Stimulated activated CD4-positive, alpha-beta T cell treated with anti-CD3 and anti-CD28 coated beads, TNF-alpha, amount 100 ng/mL, for 24 hours (primary cell): ENCODE results near the gene OCRL.

Experiments
- DNase-seq, 3 experiments: peaks; one replicate each; pipeline ENCODE4 v3.0.0-alpha.2; 2020; ENCODE audit warnings: low read depth in 3 of 3

Gene OCRL

GRCh38 chrX:129634541-129634940 lies 94.5 kb downstream of the OCRL start:
- DNase-seq = no peak

- no peak for DNase-seq
Measured at GRCh38 chrX:129636175-129636681, 96.2 kb downstream of the OCRL start.

GRCh38 chrX:129637217-129638109 lies 97.4 kb downstream of the OCRL start:
- DNase-seq = peak; percentile 50 to 65 (median 57)

- no peak for DNase-seq
Measured at GRCh38 chrX:129638917-129639316, 98.9 kb downstream of the OCRL start.

- DNase-seq = no peak
Measured at GRCh38 chrX:129640737-129641136, 100.7 kb downstream of the OCRL start.

GRCh38 chrX:129641469-129641868 lies 101.4 kb downstream of the OCRL start:
- DNase-seq = no peak

- DNase-seq = no peak
Measured at GRCh38 chrX:129641941-129642340, 101.9 kb downstream of the OCRL start.
